GM23338 (cell line): Measurements from ENCODE around the gene MEAK7.

Experiments used
- CREB1 ChIP-seq: fragments of 250-450 bp; sonication (Bioruptor Pico); IDR thresholded peaks from 2 replicates; pipeline ENCODE4 v1.5.0; 2020; ENCODE audit warnings: low read depth, mild to moderate bottlenecking, moderate library complexity
- ETS1 ChIP-seq: IDR thresholded peaks from 2 replicates; pipeline ENCODE4 v1.6.1; 2016; ENCODE audit warnings: antibody characterized with exemption
- EZH2 ChIP-seq: fragments of 200-600 bp; sonication (generic); IDR thresholded peaks from one replicate; pipeline ENCODE4 v1.8.0; 2017; ENCODE audit warnings: antibody characterized with exemption, mild to moderate bottlenecking, low read depth; ENCODE audit not compliant: unreplicated experiment
- EZH2phosphoT487 ChIP-seq: fragments of 200-600 bp; sonication (generic); IDR thresholded peaks from one replicate; pipeline ENCODE4 v1.8.1; 2018; ENCODE audit warnings: antibody characterized with exemption; ENCODE audit not compliant: unreplicated experiment
- JUNB ChIP-seq: IDR thresholded peaks from one replicate; pipeline ENCODE4 v1.6.1; 2016; ENCODE audit warnings: antibody characterized with exemption; ENCODE audit not compliant: unreplicated experiment
- NANOG ChIP-seq: IDR thresholded peaks from 2 replicates; pipeline ENCODE4 v1.6.1; 2016; ENCODE audit warnings: antibody characterized with exemption, borderline replicate concordance
- POLR2AphosphoS5 ChIP-seq: IDR thresholded peaks from 2 replicates; pipeline ENCODE4 v1.6.1; 2016; ENCODE audit warnings: antibody characterized with exemption, low read depth
- STAT1 ChIP-seq: IDR thresholded peaks from one replicate; pipeline ENCODE4 v1.6.1; 2016; ENCODE audit warnings: antibody characterized with exemption; ENCODE audit not compliant: unreplicated experiment
- ZNF114 ChIP-seq: fragments of 250-450 bp; sonication (Bioruptor Pico); IDR thresholded peaks from 2 replicates; pipeline ENCODE4 v1.5.0; 2020; ENCODE audit warnings: mild to moderate bottlenecking, moderate library complexity
- ZNF331 ChIP-seq: fragments of 250-450 bp; sonication (Bioruptor Pico); IDR thresholded peaks from 2 replicates; pipeline ENCODE4 v1.5.0; 2020; ENCODE audit warnings: low read depth, mild to moderate bottlenecking, moderate library complexity
- TF ChIP-seq, protein P1 (sequence below), 2 experiments: fragments of 200-600 bp in 1 of 2; sonication (generic) in 1 of 2; conservative IDR thresholded peaks; 2 replicates each; pipeline versions ENCODE4 v1.5.1 to v1.6.1; 2016 to 2017; ENCODE audit warnings: antibody characterized with exemption in 2 of 2, low read depth in 2 of 2, mild to moderate bottlenecking in 2 of 2, moderate library complexity in 1 of 2
- TF ChIP-seq, protein P2 (sequence below): IDR thresholded peaks from one replicate; pipeline ENCODE4 v1.6.1; 2018; ENCODE audit warnings: antibody characterized with exemption; ENCODE audit not compliant: unreplicated experiment

GRCh38 chr16:84499638-84500037 lies 4.8 kb downstream of the MEAK7 start:
- TF ChIP-seq POLR2AphosphoS5 (no peak), EZH2phosphoT487 (no peak), ZNF114 (CRISPR knock-in tag) (no peak), STAT1 (no peak), EZH2 (no peak), JUNB (no peak), CREB1 (CRISPR knock-in tag) (no peak), ZNF331 (no peak), NANOG (no peak), ETS1 (no peak)
- TF ChIP-seq, protein P1, sequence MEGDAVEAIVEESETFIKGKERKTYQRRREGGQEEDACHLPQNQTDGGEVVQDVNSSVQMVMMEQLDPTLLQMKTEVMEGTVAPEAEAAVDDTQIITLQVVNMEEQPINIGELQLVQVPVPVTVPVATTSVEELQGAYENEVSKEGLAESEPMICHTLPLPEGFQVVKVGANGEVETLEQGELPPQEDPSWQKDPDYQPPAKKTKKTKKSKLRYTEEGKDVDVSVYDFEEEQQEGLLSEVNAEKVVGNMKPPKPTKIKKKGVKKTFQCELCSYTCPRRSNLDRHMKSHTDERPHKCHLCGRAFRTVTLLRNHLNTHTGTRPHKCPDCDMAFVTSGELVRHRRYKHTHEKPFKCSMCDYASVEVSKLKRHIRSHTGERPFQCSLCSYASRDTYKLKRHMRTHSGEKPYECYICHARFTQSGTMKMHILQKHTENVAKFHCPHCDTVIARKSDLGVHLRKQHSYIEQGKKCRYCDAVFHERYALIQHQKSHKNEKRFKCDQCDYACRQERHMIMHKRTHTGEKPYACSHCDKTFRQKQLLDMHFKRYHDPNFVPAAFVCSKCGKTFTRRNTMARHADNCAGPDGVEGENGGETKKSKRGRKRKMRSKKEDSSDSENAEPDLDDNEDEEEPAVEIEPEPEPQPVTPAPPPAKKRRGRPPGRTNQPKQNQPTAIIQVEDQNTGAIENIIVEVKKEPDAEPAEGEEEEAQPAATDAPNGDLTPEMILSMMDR (conservative IDR thresholded peaks at IDR 0.05; ENCODE audit: low read depth in 2 of 2), result no peak
- TF ChIP-seq, protein P2, sequence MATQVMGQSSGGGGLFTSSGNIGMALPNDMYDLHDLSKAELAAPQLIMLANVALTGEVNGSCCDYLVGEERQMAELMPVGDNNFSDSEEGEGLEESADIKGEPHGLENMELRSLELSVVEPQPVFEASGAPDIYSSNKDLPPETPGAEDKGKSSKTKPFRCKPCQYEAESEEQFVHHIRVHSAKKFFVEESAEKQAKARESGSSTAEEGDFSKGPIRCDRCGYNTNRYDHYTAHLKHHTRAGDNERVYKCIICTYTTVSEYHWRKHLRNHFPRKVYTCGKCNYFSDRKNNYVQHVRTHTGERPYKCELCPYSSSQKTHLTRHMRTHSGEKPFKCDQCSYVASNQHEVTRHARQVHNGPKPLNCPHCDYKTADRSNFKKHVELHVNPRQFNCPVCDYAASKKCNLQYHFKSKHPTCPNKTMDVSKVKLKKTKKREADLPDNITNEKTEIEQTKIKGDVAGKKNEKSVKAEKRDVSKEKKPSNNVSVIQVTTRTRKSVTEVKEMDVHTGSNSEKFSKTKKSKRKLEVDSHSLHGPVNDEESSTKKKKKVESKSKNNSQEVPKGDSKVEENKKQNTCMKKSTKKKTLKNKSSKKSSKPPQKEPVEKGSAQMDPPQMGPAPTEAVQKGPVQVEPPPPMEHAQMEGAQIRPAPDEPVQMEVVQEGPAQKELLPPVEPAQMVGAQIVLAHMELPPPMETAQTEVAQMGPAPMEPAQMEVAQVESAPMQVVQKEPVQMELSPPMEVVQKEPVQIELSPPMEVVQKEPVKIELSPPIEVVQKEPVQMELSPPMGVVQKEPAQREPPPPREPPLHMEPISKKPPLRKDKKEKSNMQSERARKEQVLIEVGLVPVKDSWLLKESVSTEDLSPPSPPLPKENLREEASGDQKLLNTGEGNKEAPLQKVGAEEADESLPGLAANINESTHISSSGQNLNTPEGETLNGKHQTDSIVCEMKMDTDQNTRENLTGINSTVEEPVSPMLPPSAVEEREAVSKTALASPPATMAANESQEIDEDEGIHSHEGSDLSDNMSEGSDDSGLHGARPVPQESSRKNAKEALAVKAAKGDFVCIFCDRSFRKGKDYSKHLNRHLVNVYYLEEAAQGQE, result no peak
